Stimulated activated CD8-positive, alpha-beta memory T cell treated with anti-CD3 and anti-CD28 coated beads, Interleukin-15, amount 100 ng/mL, for 24 hours (primary cell): ENCODE measurements around the gene CST6.
"Not testable (repeated sequence)": the region's sequence is repeated elsewhere in the genome, so short reads cannot be mapped to it uniquely, and the experiment has no call there.

Experiments used
- DNase-seq: peaks from one replicate; pipeline ENCODE4 v3.0.0-alpha.2; 2020; ENCODE audit warnings: low read depth

The CST6 gene

GRCh38 chr11:66015936-66016792, 4.4 kb downstream of the CST6 start:
- DNase-seq, result no peak

- no peak for DNase-seq
Measured at GRCh38 chr11:66016793-66017177, 5.0 kb downstream of the CST6 start.

DNA sequence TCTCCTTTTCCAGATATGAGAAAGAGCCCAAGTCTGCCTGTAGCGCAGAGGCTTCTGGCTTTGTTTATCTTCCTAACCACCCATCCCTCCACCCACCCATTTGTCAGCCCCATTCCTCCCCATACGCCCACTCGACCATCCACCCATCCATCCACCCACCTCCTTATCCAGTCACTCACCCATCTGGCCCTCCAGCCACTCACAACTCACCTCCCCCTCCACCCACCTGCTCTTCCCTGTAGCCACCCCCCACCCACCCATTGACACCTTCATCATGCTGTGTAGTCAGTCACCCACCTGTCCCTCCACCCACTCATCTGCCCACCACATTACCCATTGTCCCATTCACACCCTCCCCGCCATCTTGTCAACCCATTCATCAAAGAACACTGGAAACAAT, 5.5 kb downstream of the CST6 start:
- no peak for DNase-seq

DNA sequence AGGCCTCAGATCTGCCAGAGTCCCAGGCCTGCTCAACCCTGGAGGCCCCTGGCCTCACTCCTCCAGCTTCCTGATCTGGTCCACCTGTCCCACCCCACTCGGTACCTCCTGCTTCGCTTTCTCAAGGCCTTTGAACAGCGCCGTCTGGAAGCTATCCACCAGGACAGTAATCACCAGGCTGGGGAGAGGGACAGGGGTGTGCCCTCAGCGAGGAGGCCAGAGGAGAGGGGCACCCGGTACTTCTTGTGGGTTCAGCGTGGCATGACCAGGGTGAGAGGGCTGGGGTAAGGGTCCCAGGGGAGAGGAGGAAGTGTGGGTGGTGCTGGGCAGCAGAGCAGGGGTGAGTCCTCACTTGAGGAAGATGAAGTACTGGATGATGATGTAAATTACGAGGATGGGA, 8.4 kb downstream of the CST6 start:
- DNase-seq, result no peak

GRCh38 chr11:66020618-66021357, 9.0 kb downstream of the CST6 start:
- no peak for DNase-seq

- DNase-seq, result peak; percentile 78
Measured at GRCh38 chr11:66022401-66023185, 10.8 kb downstream of the CST6 start.

- not testable (repeated sequence) for DNase-seq
Measured at GRCh38 chr11:66023186-66023440, 11.3 kb downstream of the CST6 start.

GRCh38 chr11:66026017-66026529, 14.3 kb downstream of the CST6 start, which contains the start of gene CATSPER1:
TSS of gene CATSPER1 (minus strand) at chr11:66026479. CDS start at chr11:66026379, 100 bp downstream.
- no peak for DNase-seq

- no peak for DNase-seq
Measured at GRCh38 chr11:66032957-66033735, 21.3 kb downstream of the CST6 start.

- no peak for DNase-seq
Measured at GRCh38 chr11:66035653-66036333, 24.0 kb downstream of the CST6 start.

DNA sequence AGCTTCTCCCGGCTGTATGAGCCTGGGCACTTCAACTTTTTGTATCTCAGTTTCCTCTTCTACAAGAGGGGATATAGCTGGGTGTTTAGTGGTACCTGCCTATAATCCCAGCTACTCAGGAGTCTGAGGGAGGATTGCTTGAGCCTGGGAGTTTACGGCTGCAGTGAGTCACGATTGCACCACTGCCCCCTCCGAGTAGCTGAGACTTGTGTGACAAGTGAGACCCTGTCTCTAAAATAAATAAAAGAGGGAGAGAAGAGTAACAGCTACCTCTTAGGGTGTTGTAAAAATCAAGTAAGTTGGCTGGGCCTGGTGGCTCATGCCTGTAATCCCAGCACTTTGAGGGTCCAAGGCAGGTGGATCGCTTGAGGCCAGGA, 24.5 kb downstream of the CST6 start:
- no peak for DNase-seq

- DNase-seq, result no peak
Measured at GRCh38 chr11:66037327-66037726, 25.5 kb downstream of the CST6 start.

DNA sequence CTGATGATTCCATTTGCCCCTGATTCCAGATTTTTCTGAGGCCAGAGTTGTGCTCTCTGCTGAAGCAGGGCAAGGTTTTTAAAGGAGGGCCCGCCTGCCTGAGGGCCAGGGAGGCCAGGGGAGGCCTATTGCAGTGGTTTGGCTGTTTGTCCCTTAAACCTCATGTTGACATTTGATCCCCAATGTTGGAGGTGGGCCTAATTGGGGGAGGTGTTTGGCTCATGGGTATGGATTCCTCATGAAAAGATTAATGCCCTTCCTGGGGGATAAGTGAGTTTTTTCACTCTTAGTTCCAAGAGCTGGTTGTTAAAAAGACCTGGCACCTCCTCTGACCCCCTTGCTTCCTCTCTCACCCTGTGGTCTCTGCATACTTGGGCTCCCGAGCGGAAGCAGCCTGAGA, 28.0 kb downstream of the CST6 start:
- no peak for DNase-seq

DNA sequence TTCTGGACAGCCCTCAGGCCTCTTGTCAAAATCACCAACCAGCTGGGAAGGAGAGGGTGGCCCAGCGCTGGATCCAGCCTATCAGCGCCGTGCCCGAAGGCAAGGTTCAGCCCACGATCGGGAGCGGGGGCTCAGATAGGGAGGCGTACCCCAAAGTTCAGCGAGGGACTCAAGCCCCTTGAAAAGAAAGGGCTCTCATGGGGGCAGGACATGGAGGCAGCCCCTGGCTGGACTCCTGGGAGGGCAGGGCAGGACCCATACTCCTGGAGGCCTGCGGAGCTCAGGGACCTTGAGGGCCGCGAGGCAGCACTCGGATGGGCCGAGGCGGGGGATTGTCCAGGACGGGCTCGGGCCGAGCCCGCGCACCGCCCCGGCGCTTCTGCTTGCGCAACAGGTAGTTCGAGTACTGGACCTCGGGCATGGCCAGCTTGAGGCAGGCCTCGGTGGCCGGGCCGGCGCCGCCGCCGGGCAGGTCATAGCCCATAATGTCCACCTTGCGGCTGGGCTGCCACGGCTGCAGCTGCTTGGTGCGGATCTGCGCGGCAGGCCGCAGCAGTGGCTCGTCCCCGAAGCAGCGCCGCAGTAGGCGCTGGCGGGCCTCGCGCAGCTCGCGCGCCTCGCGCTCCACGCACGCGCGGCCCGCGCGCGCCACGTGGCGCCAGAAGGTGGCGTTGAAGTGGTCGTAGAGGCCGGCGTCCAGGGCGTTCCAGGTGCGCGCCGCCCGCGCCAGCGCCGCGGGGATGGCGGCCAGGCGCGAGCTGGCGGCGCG, 30.6 kb downstream of the CST6 start:
- DNase-seq, result no peak

DNA sequence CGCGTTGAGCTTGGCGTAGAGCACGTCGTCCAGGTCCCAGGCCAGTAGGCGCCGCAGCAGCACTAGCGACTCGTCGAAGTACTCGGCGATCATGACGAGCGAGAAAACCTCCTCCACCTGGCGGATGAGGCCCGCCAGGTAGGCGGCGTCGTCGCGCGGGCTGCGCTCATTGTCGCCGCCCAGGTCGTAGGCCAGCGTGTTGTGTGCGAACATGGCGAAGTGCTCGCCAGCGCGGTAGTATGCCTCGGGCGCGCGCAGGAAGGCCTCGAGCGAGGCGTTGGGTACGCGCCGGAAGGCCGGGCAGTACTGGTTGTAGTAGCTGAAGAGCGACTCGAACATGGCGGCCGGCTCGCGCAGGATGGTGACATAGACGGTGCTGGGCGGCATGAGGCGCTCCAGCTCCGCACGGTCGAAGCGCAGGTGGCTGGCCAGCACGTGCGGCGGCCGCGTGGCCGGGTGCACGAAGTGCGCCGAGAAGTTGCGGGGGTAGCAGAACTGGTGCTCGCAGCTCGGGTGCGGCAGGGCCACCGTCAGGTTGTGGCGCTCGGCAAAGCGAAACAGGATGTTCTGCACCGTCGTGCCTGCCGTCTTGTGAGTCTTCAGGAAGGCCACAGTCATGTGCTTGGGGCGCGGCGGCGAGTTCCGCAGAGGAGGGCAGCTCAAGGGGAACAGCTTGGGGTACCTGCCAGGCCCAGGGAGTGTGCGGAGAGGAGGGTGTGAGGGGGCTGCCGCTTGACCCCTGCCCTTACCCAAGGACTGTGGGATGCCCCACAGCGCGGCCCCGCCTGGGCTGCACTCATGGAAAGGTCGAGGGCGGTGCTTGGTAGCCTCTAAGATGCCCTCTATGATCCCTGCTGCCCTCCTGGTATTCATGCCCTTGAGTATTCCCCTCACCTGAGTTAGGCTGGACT, 31.4 kb downstream of the CST6 start:
- no peak for DNase-seq

GRCh38 chr11:66044757-66045156, 32.9 kb downstream of the CST6 start:
- no peak for DNase-seq

DNA sequence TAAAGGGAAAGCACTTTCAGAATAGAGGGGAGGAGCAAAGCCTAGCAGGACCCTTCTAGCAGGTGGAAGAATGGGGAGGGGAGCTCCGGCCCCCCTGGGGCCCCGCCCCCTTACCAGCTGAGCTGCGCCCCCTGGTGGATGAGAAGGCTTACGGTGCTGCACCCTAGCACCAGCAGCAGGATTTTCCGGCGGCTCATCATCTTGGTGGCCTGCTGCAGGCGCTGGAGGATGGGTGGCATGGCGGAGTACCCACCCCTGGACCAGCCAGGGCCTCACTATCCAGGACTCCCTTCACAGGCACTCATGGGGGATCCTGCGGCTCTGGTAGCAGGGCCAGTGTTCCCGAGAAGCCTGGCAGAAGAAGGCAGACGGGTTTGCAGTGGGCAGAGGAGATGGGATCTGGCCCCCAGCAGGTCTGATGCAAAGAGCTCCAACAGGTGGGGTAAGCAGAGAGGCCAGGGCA, 33.4 kb downstream of the CST6 start:
- DNase-seq, result peak; percentile 76

- DNase-seq, result no peak
Measured at GRCh38 chr11:66046901-66047300, 35.1 kb downstream of the CST6 start.
